OCI-LY7 (cell line): ENCODE data around the gene TSPAN11. TPM values are rescaled to one million over a fixed set of nuclear protein-coding genes. Genes with fewer than 3 reads are reported as not detected.

Source experiments
- BruUV-seq: library from RNA; stranded (reverse); fragments of 400-500 nt; replicated peaks from 2 replicates; lab custom pipeline; 2021; lab: Mats Ljungman, UMichigan
- CTCF ChIA-PET: fragments of 300-600 bp; sonication (Branson Sonifier 250); formaldehyde crosslinking; loops from one replicate; lab custom pipeline; 2022; ENCODE audit warnings: antibody characterized with exemption; ENCODE audit not compliant: unreplicated experiment; lab: Charles Lee
- POLR2A ChIA-PET: fragments of 300-600 bp; sonication (Branson Sonifier 250); formaldehyde crosslinking; loops from one replicate; lab custom pipeline; 2022; ENCODE audit warnings: antibody characterized with exemption; lab: Charles Lee
- DNase-seq: peaks from one replicate; pipeline ENCODE4 v3.0.0-alpha.2; 2015; ENCODE audit warnings: low spot score
- H2AFZ ChIP-seq: fragments of 200-600 bp; sonication (generic), shearing (Covaris generic); 2 replicates; pipeline ENCODE4 v1.6.1; 2014; ENCODE audit warnings: mild to moderate bottlenecking, antibody characterized with exemption, low read length, moderate library complexity
- H3K27ac ChIP-seq: fragments of 200-600 bp; sonication (generic); 2 replicates; pipeline ENCODE4 v1.5.1; 2014; ENCODE audit warnings: mixed run types, low read depth, mild to moderate bottlenecking, moderate library complexity, low read length, inconsistent platforms; ENCODE audit not compliant: poor library complexity, severe bottlenecking
- H3K36me3 ChIP-seq: fragments of 200-600 bp; sonication (generic); 2 replicates; pipeline ENCODE4 v1.6.1; 2014; ENCODE audit warnings: mild to moderate bottlenecking, antibody characterized with exemption, low read length, moderate library complexity, mixed read lengths; ENCODE audit not compliant: insufficient read depth
- H3K4me1 ChIP-seq: fragments of 200-600 bp; sonication (generic); 2 replicates; pipeline ENCODE4 v1.5.1; 2014; ENCODE audit warnings: mild to moderate bottlenecking, low read length; ENCODE audit not compliant: insufficient read depth, poor library complexity, severe bottlenecking
- H3K4me2 ChIP-seq: fragments of 200-600 bp; sonication (generic); 2 replicates; pipeline ENCODE4 v1.6.1; 2014; ENCODE audit warnings: mild to moderate bottlenecking, low read length
- H3K4me3 ChIP-seq: fragments of 200-600 bp; sonication (generic); 2 replicates; pipeline ENCODE4 v1.5.1; 2014; ENCODE audit warnings: mild to moderate bottlenecking, low read depth, low read length; ENCODE audit not compliant: poor library complexity, severe bottlenecking
- H3K79me2 ChIP-seq: fragments of 200-600 bp; sonication (generic); 2 replicates; pipeline ENCODE4 v1.6.1; 2016; ENCODE audit warnings: low read depth, mild to moderate bottlenecking, low read length, moderate library complexity, mixed read lengths; ENCODE audit not compliant: insufficient read depth
- H3K9me2 ChIP-seq: fragments of 200-600 bp; sonication (generic); 2 replicates; pipeline ENCODE4 v1.6.1; 2016; ENCODE audit warnings: mild to moderate bottlenecking, low read length, mixed read lengths; ENCODE audit not compliant: insufficient read depth
- H3K9me3 ChIP-seq: fragments of 200-600 bp; sonication (generic); 2 replicates; pipeline ENCODE4 v1.6.1; 2014; ENCODE audit warnings: mild to moderate bottlenecking, mixed run types, low read length, mixed read lengths
- H4K20me1 ChIP-seq: fragments of 200-600 bp; sonication (generic); 2 replicates; pipeline ENCODE4 v1.6.1; 2014; ENCODE audit warnings: mild to moderate bottlenecking, antibody characterized with exemption, low read length, moderate library complexity, mixed read lengths; ENCODE audit not compliant: insufficient read depth
- EZH2phosphoT487 ChIP-seq: fragments of 200-600 bp; sonication (generic); IDR thresholded peaks from 2 replicates; pipeline ENCODE4 v1.6.1; 2018; ENCODE audit warnings: low read depth, borderline replicate concordance, mild to moderate bottlenecking, mixed run types, antibody characterized with exemption, low read length, moderate library complexity, mixed read lengths
- intact Hi-C: fragments of 100-400 bp; cut with micrococcal nuclease; formaldehyde crosslinking; loops from one replicate; pipeline ENCODE4 v1.10.0; 2022; ENCODE audit not compliant: unreplicated experiment
- total RNA-seq, 2 experiments: library from RNA; depleted of rRNA in 1 of 2; stranded (reverse); fragments of >200 nt in 1 of 2; shearing (Covaris generic) in 1 of 2; gene quantifications; 2 replicates each; pipeline ENCODE4 v1.2.3, GENCODE V29; 2014 to 2022
- TF ChIP-seq, protein P1 (sequence below): fragments of 200-600 bp; sonication (generic); conservative IDR thresholded peaks from 2 replicates; pipeline ENCODE4 v1.5.1; 2014; ENCODE audit warnings: mild to moderate bottlenecking, antibody characterized with exemption, low read length, moderate library complexity, mixed read lengths

The TSPAN11 gene
- total RNA-seq, 2 experiments from 2014 or later: not detected

DNA sequence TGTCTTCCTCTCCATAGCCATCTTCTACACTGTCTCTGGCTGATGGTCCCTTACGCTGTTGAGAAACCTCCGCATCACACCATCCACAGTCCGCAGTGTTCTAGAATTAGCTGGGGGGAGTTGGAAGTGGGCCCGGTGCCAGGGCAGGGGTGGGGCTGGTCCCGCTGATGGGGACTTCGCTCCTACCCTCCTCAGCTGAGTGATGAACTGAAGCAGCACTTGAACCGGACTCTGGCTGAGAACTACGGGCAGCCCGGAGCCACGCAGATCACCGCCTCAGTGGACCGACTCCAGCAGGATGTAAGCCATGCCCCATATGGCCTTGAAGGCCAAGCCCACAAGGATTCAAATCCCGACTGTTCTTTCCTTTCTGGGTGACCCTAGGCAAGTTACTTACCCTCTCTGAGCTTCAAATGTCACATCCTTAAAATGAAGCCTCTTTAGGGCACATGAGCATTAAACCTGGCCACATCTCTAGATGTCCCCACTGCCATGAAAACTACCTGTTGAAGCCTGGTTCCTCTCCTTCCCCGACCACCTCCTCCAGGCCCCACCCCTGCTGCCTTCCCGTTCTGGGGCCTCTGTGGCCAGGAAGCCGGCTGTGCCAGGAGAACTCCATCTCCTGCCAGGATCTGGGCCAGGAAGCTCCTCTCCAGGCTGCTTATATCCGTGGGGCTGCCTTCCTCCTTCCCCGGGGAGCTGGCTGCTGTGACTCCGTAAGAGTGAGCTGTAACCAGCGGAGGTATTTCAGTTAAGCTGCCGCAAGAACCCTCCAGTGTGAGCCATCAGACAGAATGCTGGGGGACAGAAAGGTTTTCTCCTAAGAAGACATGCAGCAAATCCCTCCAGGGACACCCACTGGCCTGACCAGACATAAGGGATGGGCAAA, 53.1 kb downstream of the TSPAN11 start:
- no TSS peak for BruUV-seq
- CTCF ChIA-PET: no interaction called here
- Histone ChIP-seq H3K4me1 (no peaks in the 10 kb centered on the region), H3K9me2 (no peaks in the 10 kb centered on the region), H3K4me3 (no peak overlapping the region), H3K27ac (no peak overlapping the region), H3K9me3 (no peaks in the 10 kb centered on the region), H3K4me2 (no peak overlapping the region), H3K79me2 (no peaks in the 10 kb centered on the region), H4K20me1 (no peaks in the 10 kb centered on the region), H2AFZ (no peak overlapping the region), H3K36me3 (no peaks in the 10 kb centered on the region)
- DNase-seq: no peak
- intact Hi-C loops: loop anchor here (10.0 kb wide), 1 partner anchor 255 kb away; no protein-coding TSS in a partner anchor
- POLR2A ChIA-PET: interaction anchor here (1.2 kb wide), 1 partner anchor 129 kb away, joined by 3 read pairs; no protein-coding TSS in a partner anchor
- TF ChIP-seq, protein P1, sequence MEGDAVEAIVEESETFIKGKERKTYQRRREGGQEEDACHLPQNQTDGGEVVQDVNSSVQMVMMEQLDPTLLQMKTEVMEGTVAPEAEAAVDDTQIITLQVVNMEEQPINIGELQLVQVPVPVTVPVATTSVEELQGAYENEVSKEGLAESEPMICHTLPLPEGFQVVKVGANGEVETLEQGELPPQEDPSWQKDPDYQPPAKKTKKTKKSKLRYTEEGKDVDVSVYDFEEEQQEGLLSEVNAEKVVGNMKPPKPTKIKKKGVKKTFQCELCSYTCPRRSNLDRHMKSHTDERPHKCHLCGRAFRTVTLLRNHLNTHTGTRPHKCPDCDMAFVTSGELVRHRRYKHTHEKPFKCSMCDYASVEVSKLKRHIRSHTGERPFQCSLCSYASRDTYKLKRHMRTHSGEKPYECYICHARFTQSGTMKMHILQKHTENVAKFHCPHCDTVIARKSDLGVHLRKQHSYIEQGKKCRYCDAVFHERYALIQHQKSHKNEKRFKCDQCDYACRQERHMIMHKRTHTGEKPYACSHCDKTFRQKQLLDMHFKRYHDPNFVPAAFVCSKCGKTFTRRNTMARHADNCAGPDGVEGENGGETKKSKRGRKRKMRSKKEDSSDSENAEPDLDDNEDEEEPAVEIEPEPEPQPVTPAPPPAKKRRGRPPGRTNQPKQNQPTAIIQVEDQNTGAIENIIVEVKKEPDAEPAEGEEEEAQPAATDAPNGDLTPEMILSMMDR: no peak
- no peak for TF ChIP-seq EZH2phosphoT487

DNA sequence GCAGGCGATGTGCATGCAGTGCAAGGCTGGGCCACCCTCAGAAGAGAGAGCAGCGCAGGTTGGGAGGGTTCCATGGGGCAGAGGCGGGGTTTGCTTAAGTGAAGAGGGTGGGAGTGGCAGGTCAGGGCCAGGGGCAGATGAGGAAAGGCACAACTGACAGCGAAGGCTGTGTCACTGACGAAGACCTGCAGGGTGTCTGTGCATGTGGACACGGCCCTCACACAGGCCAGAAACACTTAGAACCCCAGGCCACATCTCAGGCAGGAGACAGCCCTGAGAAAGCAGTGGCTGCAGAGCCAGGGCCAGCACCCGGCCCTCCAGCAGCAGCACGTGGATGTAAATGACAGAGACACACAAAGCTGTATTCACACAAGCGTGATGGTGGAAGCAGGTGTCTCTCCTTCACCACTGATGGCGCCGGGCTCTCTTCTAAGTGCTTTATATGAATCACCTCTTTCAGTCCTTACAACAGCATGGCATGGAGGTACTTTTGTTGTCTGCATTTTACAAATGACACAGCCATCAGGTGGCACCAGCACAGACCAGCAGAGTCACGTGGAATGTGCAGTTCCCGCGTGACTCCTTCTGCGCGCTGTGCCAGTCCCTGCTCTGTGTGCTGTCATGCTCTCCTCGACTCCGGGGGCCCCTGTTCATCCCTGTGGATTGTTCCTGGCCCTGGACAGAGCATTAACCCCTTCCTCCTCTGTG, 54.6 kb downstream of the TSPAN11 start:
- Histone ChIP-seq H3K9me2 (no peaks in the 10 kb centered on the region), H4K20me1 (no peaks in the 10 kb centered on the region), H3K79me2 (no peaks in the 10 kb centered on the region), H3K9me3 (no peaks in the 10 kb centered on the region), H3K36me3 (no peaks in the 10 kb centered on the region), H3K4me2 (no peak overlapping the region), H3K4me3 (no peak overlapping the region), H3K27ac (no peak overlapping the region), H2AFZ (no peak overlapping the region), H3K4me1 (no peaks in the 10 kb centered on the region)
- BruUV-seq: no TSS peak
- ChIA-PET POLR2A (interaction anchor here (1.2 kb wide), 1 partner anchor 130 kb away, joined by 3 read pairs; no protein-coding TSS in a partner anchor), CTCF (no interaction called here)
- DNase-seq: peak; percentile 9
- TF ChIP-seq, protein P1: no peak
- no peak for TF ChIP-seq EZH2phosphoT487
- intact Hi-C loops: loop anchor here (10.0 kb wide), 1 partner anchor 254 kb away; no protein-coding TSS in a partner anchor
